HUES64 (cell line): ENCODE data around the gene TPT1.

Experiments
- H3K27ac ChIP-seq: 2 replicates; pipeline ENCODE4 v1.7.0; 2013; ENCODE audit warnings: low read depth, low read length, inconsistent platforms
- H3K27me3 ChIP-seq: 2 replicates; pipeline ENCODE4 v1.6.1; 2013; ENCODE audit warnings: mild to moderate bottlenecking, low read length; ENCODE audit not compliant: insufficient read depth
- H3K36me3 ChIP-seq: 2 replicates; pipeline ENCODE4 v1.6.1; 2013; ENCODE audit warnings: mild to moderate bottlenecking, low read length; ENCODE audit not compliant: insufficient read depth
- H3K4me1 ChIP-seq: 2 replicates; pipeline ENCODE4 v1.6.1; 2013; ENCODE audit warnings: mild to moderate bottlenecking, low read length, moderate library complexity; ENCODE audit not compliant: insufficient read depth
- H3K4me3 ChIP-seq: 2 replicates; pipeline ENCODE4 v1.5.1; 2013; ENCODE audit warnings: mild to moderate bottlenecking, low read length, moderate library complexity
- H3K9ac ChIP-seq: 2 replicates; pipeline ENCODE4 v1.6.1; 2013; ENCODE audit warnings: mild to moderate bottlenecking, low read depth, low read length
- H3K9me3 ChIP-seq: 2 replicates; pipeline ENCODE4 v1.6.1; 2013; ENCODE audit warnings: low read depth, low read length; ENCODE audit not compliant: insufficient read depth
- WGBS: fragments of 150-250, 120-280 bp; methylation state at CpG from one replicate; pipeline ENCODE4 v1.1.7; 2013; ENCODE audit warnings: missing lambda C conversion rate; 5-methylcytosine and 5-hydroxymethylcytosine counted together

Gene TPT1

DNA sequence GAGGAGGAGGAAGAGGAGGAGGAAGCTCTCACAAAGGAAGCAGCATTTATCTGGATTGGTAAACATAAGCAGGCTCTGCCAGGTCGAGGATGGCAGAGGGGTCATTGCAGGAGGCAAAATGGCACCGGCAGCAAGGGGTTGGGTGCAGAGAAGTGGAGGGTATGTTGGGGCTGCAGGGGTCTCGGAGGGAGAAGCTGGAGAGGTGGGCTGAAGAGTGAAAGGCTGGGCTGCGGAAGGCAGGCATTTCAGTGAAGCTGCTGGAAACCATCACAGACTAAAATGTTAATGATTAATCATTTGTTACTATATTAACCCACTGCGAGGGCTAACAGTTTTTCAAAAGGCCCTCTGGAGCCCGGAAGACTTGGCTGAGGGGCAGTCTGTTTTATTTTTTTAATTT is 24.6 kb downstream of the TPT1 start:
- H3K4me1 ChIP-seq, result no peaks in the 10 kb centered on the region
- WGBS, result 73% methylated on average over 3 of the region's 6 CpGs
- H3K27me3 ChIP-seq, result peaks cover 3% of the 10 kb centered on the region; the same call in 1 of the 2 replicates
- no peak overlapping the region for H3K27ac ChIP-seq
- H3K9me3 ChIP-seq, result no peaks in the 10 kb centered on the region
- H3K4me3 ChIP-seq, result no peak overlapping the region
- no peak overlapping the region for H3K9ac ChIP-seq
- H3K36me3 ChIP-seq, result no peaks in the 10 kb centered on the region

DNA sequence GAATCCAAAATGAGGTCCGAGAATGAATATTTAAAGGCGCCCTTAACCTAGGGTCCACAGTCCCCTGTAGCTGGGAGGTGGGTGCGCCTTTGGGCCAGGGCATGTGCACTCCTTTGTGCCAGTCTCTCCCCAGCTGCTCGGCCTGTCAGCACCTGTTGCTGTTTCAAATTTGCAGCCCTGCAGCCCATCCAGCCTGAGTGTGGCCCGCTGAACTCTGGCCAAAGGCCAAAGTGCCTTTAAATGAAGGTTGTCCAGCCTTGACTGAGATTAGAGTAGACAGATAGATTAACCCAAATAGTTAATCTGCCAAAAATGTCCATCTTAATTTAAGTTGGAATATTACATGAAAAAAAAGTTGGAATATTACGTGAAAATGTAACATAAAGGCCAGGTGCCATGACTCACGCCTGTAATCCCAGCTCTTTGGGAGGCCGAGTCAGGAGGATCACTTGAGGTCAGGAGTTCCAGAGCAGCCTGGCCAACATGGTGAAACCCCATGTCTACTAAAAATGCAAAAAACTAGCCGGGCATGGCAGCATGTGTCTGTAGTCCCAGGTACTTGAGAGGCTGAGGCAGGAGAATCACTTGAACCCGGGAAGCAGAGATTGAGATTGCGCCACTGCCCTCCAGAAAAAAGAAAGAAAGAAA is 25.3 kb downstream of the TPT1 start:
- Histone ChIP-seq H3K4me1 (peaks cover 3% of the 10 kb centered on the region), H3K27ac (no peak overlapping the region), H3K9me3 (no peaks in the 10 kb centered on the region), H3K27me3 (peaks cover 3% of the 10 kb centered on the region; the same call in 1 of the 2 replicates), H3K36me3 (no peaks in the 10 kb centered on the region), H3K4me3 (no peak overlapping the region), H3K9ac (no peak overlapping the region)
- 90% methylated on average over 11 of the region's 11 CpGs for whole genome bisulfite sequencing

DNA sequence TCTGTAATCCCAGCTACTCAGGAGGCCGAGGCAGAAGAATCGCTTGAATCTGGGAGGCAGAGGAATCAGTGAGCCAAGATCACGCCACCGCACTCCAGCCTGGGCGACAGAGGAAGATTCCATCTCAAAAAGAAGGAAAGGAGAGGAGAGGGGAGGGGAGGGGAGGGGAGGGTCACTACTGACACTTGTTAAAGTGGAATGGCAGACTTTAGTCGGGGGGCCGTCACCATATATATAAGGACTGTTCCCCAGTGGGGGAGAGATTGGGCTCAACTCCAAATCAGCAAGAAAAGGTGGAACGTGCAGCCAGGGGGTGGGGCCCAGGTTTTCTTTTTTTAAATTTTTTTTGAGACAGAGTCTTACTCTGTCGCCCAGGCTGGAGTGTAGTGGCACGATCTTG is 26.2 kb downstream of the TPT1 start:
- H3K9ac ChIP-seq, result no peak overlapping the region
- no peak overlapping the region for H3K4me3 ChIP-seq
- H3K4me1 ChIP-seq, result peaks cover 8% of the 10 kb centered on the region
- H3K36me3 ChIP-seq, result no peaks in the 10 kb centered on the region
- peaks cover 3% of the 10 kb centered on the region; the same call in 1 of the 2 replicates for H3K27me3 ChIP-seq
- no peak overlapping the region for H3K27ac ChIP-seq
- no peaks in the 10 kb centered on the region for H3K9me3 ChIP-seq
- 93% methylated on average over 9 of the region's 10 CpGs for WGBS

DNA sequence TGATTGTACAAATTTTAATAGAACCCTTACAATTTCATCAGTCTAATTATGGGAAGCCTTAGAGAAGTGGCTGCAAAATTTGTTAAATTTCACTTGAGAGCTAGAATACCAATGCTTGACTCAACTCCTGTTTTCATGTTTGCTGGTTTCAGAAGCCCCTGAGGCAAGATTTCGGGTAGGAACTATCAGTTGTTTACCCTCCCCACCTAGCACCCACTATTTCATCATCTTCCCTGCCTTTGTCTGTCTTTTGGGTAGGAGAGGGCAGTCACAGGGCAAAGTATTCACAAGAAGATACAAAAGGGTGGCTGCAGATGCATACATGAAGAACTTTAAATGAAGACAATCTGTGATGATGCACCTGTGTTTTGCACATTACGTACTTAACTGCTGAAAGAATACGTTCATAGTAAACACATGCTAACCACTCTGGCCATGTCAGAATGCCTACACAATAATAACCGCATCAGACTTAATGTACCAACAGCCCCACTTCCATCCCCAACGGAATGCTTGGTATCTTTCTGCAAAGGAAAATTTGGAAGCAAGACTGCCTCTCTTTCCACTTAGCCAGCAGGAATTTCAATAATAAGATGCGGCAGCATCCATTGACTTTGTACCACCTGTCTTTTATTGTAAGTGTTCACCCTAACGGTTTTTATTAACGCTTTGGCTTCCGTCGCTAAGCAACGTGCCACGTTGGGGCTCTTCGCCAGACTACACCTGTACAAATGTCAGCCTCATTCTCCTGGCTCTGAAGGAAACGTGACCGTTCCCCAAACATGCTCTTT is 30.4 kb downstream of the TPT1 start:
- peak overlapping the region; percentile 59 for H3K4me3 ChIP-seq
- no peaks in the 10 kb centered on the region for H3K9me3 ChIP-seq
- H3K27me3 ChIP-seq, result peaks cover 3% of the 10 kb centered on the region; the same call in 1 of the 2 replicates
- 36% methylated on average over 15 of the region's 15 CpGs for WGBS
- 0 out of 2 replicates have a peak overlapping the region, but pooled peaks have one; percentile 1 for H3K9ac ChIP-seq
- peaks cover 17% of the 10 kb centered on the region for H3K4me1 ChIP-seq
- no peaks in the 10 kb centered on the region for H3K36me3 ChIP-seq
- H3K27ac ChIP-seq, result peak overlapping the region; percentile 41; the same call in 1 of the 2 replicates

DNA sequence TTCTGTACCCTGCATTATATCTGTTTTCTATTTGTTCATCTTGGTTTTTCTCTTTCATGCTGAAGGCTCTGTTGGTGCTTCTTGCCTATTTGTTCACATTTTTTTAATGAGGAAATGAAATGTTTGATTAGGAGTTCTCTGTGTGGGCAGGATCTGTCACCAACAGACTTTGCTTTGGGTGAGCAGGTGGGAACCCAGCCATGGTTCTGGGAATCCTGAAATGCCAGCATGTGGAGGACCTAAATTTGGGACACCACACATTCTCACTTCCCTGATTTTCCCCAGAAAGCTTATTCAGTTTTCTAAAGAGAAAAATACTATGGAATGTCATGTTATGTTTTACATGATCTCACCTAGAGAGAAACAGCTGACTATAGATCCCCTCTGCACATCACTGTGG is 34.0 kb downstream of the TPT1 start:
- Histone ChIP-seq H3K36me3 (no peaks in the 10 kb centered on the region), H3K4me3 (no peak overlapping the region), H3K4me1 (peaks cover 28% of the 10 kb centered on the region), H3K27me3 (peaks cover 2% of the 10 kb centered on the region; the same call in 1 of the 2 replicates), H3K27ac (no peak overlapping the region), H3K9ac (no peak overlapping the region), H3K9me3 (no peaks in the 10 kb centered on the region)

DNA sequence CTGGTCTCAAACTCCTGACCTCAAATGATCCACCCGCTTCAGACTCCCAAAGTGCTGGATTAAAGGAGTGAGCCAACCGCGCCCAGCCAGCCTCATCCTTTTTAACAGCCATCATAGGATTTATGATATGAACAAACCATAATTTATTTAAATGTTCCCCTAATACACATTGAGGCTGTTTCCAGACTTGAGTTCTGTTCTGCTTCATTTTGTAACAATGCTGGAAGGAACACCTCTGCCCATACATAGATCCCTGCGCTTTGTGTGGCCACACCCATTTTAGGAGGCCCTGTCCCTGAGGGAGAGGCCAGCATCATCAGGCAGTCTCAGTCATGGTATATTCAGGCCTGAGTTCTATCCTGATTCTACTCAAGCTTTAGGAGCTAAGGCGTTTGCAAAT is 35.9 kb downstream of the TPT1 start:
- H3K36me3 ChIP-seq, result no peaks in the 10 kb centered on the region
- no peak overlapping the region for H3K4me3 ChIP-seq
- no peak overlapping the region for H3K27ac ChIP-seq
- H3K9me3 ChIP-seq, result no peaks in the 10 kb centered on the region
- no peak overlapping the region for H3K9ac ChIP-seq
- no peaks in the 10 kb centered on the region for H3K27me3 ChIP-seq
- 89% methylated on average over 5 of the region's 5 CpGs for WGBS
- peaks cover 20% of the 10 kb centered on the region for H3K4me1 ChIP-seq

DNA sequence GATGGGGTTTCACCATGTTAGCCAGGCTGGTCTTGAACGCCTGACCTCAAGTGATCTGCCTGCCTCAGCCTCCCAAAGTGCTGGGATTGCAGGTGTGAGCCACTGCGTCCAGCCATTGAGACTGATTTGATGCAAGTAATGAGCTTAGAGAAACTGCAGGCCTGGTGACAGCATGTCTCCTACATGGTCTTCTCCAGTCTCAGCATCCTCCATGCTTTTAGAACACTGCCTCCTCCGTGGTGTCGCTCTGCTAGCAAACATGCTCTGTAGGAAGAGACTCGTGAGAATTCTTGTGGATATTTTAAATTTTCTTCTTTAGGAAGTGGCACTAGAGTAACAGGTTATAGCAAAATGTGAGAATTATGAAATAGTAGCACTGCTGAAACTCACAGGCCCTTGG is 37.1 kb downstream of the TPT1 start:
- Histone ChIP-seq H3K4me3 (no peak overlapping the region), H3K27ac (no peak overlapping the region)
- 94% methylated on average over 5 of the region's 5 CpGs for WGBS

DNA sequence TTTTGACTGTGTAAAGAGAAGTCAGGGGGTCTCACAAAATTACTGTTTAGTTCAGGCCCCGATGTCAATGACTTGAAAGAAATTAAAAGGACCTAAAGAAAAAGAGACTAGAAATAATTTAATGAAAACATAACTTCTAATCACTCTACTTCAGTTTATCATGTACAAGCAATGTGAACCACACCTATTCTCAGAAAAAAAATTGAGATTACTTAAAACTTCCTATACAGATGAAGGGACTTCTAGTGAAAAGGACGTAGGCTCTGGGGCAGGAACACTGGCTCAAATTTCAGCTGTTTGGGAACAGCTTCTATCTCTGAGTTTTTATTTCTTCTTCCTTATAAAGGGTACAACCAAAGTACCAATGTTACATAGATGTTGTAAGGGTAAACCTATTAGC is 38.0 kb downstream of the TPT1 start:
- no peak overlapping the region for H3K4me3 ChIP-seq
- H3K27me3 ChIP-seq, result no peaks in the 10 kb centered on the region
- no peaks in the 10 kb centered on the region for H3K36me3 ChIP-seq
- no peaks in the 10 kb centered on the region for H3K9me3 ChIP-seq
- 88% methylated on average over 2 of the region's 2 CpGs for WGBS
- H3K27ac ChIP-seq, result no peak overlapping the region
- no peak overlapping the region for H3K9ac ChIP-seq
- H3K4me1 ChIP-seq, result peaks cover 11% of the 10 kb centered on the region; the same call in 1 of the 2 replicates

More for the DNA sequence above, 37.1 kb downstream of the TPT1 start:
- no peaks in the 10 kb centered on the region for H3K9me3 ChIP-seq
- H3K27me3 ChIP-seq, result no peaks in the 10 kb centered on the region
- peaks cover 15% of the 10 kb centered on the region for H3K4me1 ChIP-seq
- no peak overlapping the region for H3K9ac ChIP-seq
- no peaks in the 10 kb centered on the region for H3K36me3 ChIP-seq

DNA sequence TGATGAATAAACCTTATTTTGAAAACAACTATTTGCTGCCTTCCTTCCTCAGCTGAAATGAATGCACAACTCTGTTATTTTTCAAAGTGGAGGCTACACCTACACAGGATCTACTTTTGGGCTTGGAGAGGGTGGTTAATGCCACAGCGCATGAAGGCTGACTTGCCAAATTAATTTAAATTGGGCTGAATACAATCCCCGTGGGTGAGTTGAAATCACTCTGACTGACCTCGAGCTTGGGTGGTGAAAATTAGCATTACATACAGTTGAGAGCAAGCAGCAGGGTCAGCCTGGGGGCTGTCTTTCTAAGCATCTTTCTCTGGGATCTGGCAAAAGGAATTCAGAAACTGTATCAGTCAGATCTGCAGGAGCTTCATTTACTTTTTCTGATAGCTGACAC is 38.5 kb downstream of the TPT1 start:
- no peak overlapping the region for H3K27ac ChIP-seq
- H3K4me3 ChIP-seq, result no peak overlapping the region
- no peaks in the 10 kb centered on the region for H3K9me3 ChIP-seq
- 37% methylated on average over 3 of the region's 3 CpGs for WGBS
- H3K36me3 ChIP-seq, result no peaks in the 10 kb centered on the region
- no peaks in the 10 kb centered on the region for H3K27me3 ChIP-seq
- H3K9ac ChIP-seq, result no peak overlapping the region
- peaks cover 11% of the 10 kb centered on the region; the same call in 1 of the 2 replicates for H3K4me1 ChIP-seq

DNA sequence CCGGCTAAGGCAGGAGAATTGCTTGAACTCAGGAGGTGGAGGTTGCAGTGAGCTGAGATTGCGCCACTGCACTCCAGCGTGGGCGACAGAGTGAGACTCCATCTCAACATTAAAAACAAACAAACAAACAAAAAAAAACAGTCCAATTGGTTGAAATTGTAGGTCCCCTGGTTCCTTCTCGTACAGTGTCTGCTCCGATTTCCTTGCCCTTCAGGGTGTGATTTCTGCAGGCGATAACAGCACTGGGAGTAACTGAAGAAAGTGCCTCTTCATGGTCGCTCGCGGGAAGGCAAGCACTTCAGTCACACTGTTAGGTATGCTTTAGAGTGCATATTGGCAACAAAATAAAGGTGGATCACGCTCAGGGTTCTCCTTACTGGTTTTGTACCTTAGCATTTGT is 39.7 kb downstream of the TPT1 start:
- H3K9ac ChIP-seq, result no peak overlapping the region
- no peaks in the 10 kb centered on the region for H3K36me3 ChIP-seq
- 88% methylated on average over 11 of the region's 11 CpGs for WGBS
- no peaks in the 10 kb centered on the region for H3K27me3 ChIP-seq
- peaks cover 11% of the 10 kb centered on the region; the same call in 1 of the 2 replicates for H3K4me1 ChIP-seq
- no peak overlapping the region for H3K4me3 ChIP-seq
- no peaks in the 10 kb centered on the region for H3K9me3 ChIP-seq
- no peak overlapping the region for H3K27ac ChIP-seq

DNA sequence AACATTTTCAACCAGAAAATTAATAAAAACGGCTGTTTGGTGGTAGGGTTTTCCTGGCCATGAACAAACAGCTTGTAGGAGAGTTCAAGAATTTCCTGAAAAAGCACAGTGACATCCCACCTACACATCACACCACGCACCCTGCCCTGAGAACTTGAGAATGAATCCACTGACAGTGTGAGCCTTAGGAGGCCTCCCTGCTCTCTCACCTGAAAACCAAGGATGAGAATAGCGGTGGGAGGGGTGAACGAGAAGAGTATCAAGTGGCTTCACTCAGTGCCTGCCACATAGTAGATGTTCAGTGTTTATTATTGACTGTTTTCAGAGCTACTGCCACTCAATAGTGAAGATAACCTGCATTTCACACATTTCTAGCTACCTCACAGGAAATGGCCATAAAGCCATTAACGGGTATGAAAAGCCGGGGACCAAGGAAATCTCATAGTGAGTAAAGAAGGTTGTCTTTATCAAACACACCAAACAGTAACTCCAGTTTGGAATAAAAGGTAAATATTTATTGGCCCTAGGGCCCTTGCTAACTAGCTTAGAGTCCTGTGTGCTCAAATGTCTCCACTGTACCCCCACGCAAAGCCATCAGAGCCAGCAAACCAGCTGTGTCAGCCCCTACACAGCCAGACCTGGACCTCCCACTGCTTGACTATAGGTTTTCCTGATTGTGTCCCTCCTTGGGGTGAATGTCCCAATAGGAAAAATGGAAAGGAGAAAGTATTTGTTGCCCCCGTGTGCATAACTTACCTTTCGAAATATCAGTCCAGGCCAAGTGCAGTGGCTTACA is 40.6 kb downstream of the TPT1 start:
- no peak overlapping the region for H3K4me3 ChIP-seq
- no peak overlapping the region for H3K9ac ChIP-seq
- WGBS, result 89% methylated on average over 6 of the region's 9 CpGs

More for the DNA sequence above, 40.6 kb downstream of the TPT1 start:
- Histone ChIP-seq H3K27me3 (no peaks in the 10 kb centered on the region), H3K36me3 (no peaks in the 10 kb centered on the region), H3K9me3 (no peaks in the 10 kb centered on the region), H3K27ac (no peak overlapping the region), H3K4me1 (peaks cover 11% of the 10 kb centered on the region; the same call in 1 of the 2 replicates)
